OCI-LY1 (cell line): ENCODE measurements around the gene PIGR.

Experiments
- H2AFZ ChIP-seq: fragments of 200-600 bp; sonication (generic), shearing (Covaris generic); 2 replicates; pipeline ENCODE4 v1.6.0; 2014; ENCODE audit warnings: antibody characterized with exemption, mild to moderate bottlenecking, low read length
- H3F3A ChIP-seq: fragments of 200-600 bp; sonication (generic), shearing (Covaris generic); 2 replicates; pipeline ENCODE4 v1.6.0; 2014; ENCODE audit warnings: mild to moderate bottlenecking, antibody characterized with exemption, low read length, moderate library complexity; ENCODE audit not compliant: insufficient read depth
- H3K27ac ChIP-seq: fragments of 200-600 bp; sonication (generic); 2 replicates; pipeline ENCODE4 v1.5.1; 2014; ENCODE audit warnings: low read length, mixed run types, mild to moderate bottlenecking, low read depth; ENCODE audit not compliant: poor library complexity, severe bottlenecking
- H3K27me3 ChIP-seq: fragments of 200-600 bp; sonication (generic); 2 replicates; pipeline ENCODE4 v1.6.0; 2014; ENCODE audit warnings: antibody characterized with exemption, mild to moderate bottlenecking, low read length, moderate library complexity; ENCODE audit not compliant: insufficient read depth
- H3K36me3 ChIP-seq: fragments of 200-600 bp; sonication (generic); 2 replicates; pipeline ENCODE4 v1.6.1; 2014; ENCODE audit warnings: mild to moderate bottlenecking, antibody characterized with exemption, low read length, moderate library complexity, mixed read lengths; ENCODE audit not compliant: insufficient read depth
- H3K4me1 ChIP-seq: fragments of 200-600 bp; sonication (generic); 2 replicates; pipeline ENCODE4 v1.5.1; 2014; ENCODE audit warnings: mild to moderate bottlenecking, low read length, moderate library complexity; ENCODE audit not compliant: insufficient read depth, severe bottlenecking
- H3K4me2 ChIP-seq: fragments of 200-600 bp; sonication (generic), shearing (Covaris generic); 2 replicates; pipeline ENCODE4 v1.6.1; 2014; ENCODE audit warnings: low read length
- H3K4me3 ChIP-seq: fragments of 200-600 bp; sonication (generic); 2 replicates; pipeline ENCODE4 v1.5.1; 2014; ENCODE audit warnings: low read length, low read depth, mild to moderate bottlenecking, mixed read lengths; ENCODE audit not compliant: poor library complexity, severe bottlenecking
- H3K79me2 ChIP-seq: fragments of 200-600 bp; shearing (Covaris generic); 2 replicates; pipeline ENCODE4 v1.6.1; 2016; ENCODE audit warnings: mixed run types, low read length, mixed read lengths; ENCODE audit not compliant: insufficient read depth
- H3K9ac ChIP-seq: fragments of 200-600 bp; sonication (generic), shearing (Covaris generic); 2 replicates; pipeline ENCODE4 v1.6.1; 2014; ENCODE audit warnings: mild to moderate bottlenecking, low read length, mixed read lengths
- H3K9me2 ChIP-seq: fragments of 200-600 bp; sonication (generic), shearing (Covaris generic); 2 replicates; pipeline ENCODE4 v1.6.1; 2014; ENCODE audit warnings: low read depth, mild to moderate bottlenecking, low read length, mixed read lengths
- H3K9me3 ChIP-seq: fragments of 200-600 bp; shearing (Covaris generic); 2 replicates; pipeline ENCODE4 v1.6.1; 2014; ENCODE audit warnings: low read length, mixed read lengths
- H4K20me1 ChIP-seq: fragments of 200-600 bp; sonication (generic), shearing (Covaris generic); 2 replicates; pipeline ENCODE4 v1.6.0; 2016; ENCODE audit warnings: mild to moderate bottlenecking, low read length; ENCODE audit not compliant: insufficient read depth
- CTCF ChIP-seq: fragments of 200-600 bp; sonication (generic), shearing (Covaris generic); IDR thresholded peaks from 2 replicates; pipeline ENCODE4 v1.5.1; 2017; ENCODE audit warnings: mild to moderate bottlenecking, antibody characterized with exemption, low read length, moderate library complexity, mixed read lengths
- EZH2 ChIP-seq: fragments of 200-600 bp; sonication (generic), shearing (Covaris generic); IDR thresholded peaks from 2 replicates; pipeline ENCODE4 v1.8.0; 2017; ENCODE audit warnings: borderline replicate concordance, mixed run types, mild to moderate bottlenecking, antibody characterized with exemption, low read length, moderate library complexity, mixed read lengths

The PIGR gene, protein sequence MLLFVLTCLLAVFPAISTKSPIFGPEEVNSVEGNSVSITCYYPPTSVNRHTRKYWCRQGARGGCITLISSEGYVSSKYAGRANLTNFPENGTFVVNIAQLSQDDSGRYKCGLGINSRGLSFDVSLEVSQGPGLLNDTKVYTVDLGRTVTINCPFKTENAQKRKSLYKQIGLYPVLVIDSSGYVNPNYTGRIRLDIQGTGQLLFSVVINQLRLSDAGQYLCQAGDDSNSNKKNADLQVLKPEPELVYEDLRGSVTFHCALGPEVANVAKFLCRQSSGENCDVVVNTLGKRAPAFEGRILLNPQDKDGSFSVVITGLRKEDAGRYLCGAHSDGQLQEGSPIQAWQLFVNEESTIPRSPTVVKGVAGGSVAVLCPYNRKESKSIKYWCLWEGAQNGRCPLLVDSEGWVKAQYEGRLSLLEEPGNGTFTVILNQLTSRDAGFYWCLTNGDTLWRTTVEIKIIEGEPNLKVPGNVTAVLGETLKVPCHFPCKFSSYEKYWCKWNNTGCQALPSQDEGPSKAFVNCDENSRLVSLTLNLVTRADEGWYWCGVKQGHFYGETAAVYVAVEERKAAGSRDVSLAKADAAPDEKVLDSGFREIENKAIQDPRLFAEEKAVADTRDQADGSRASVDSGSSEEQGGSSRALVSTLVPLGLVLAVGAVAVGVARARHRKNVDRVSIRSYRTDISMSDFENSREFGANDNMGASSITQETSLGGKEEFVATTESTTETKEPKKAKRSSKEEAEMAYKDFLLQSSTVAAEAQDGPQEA

DNA sequence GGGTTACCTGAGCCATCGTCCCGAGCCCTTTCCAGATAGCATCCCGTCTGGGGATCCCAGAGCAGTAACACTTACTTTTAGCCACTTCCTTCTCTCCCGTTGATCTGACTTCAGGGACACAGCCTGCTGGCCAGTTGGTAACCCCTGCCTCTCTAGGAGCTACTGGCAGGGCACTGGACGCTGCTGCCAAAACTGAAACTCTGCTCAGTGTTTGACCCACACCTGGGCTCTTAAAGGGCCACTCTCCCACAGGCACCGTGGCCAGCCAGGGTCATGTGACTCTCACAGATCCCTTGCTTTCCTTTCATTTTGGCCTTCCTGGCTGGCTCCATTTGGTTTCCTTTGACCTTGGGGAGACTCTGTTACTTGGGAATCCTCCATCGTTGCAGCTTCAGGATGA, at the start of gene PIGR:
Gene PIGR, minus strand, starts transcription at position 206 of the 400 bp plus-strand sequence. CDS start 5,935 bp downstream, outside the sequence.
- no peaks in the 10 kb centered on the region for H3K79me2 ChIP-seq
- no peak within 1 kb of the TSS for H3K4me2 ChIP-seq
- no peak within 1 kb of the TSS for H3K4me3 ChIP-seq
- no peaks in the 10 kb centered on the region for H3K36me3 ChIP-seq
- no peaks in the 10 kb centered on the region for H3K9me3 ChIP-seq
- no peak within 1 kb of the TSS for H2AFZ ChIP-seq
- no peak within 1 kb of the TSS for H3K27ac ChIP-seq
- H3F3A ChIP-seq, result no peaks in the 10 kb centered on the region
- TF ChIP-seq EZH2 (no peak), CTCF (no peak)
- H4K20me1 ChIP-seq, result no peaks in the 10 kb centered on the region
- no peaks in the 10 kb centered on the region for H3K9me2 ChIP-seq
- H3K4me1 ChIP-seq, result no peaks in the 10 kb centered on the region
- peaks cover 7% of the 10 kb centered on the region; the same call in 1 of the 2 replicates for H3K27me3 ChIP-seq
- no peak within 1 kb of the TSS for H3K9ac ChIP-seq

DNA sequence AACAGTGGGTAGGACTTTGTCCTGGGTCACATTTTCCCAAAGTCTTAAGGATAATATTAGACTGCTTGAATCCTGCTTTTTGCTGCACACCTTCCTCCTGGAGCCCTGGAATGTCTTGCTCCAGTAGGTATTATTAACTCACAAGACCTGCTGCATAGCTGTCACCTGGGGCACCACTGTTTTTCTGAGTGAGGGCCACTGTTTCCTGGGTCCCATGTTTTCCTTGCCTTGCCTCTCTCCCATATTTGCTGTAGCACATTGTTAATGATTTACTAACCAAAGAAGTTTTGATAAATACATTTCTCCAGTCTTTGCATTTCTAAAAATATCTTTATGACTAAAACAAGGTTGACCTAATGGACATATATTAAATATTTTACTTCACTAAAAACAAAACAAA, 46.5 kb upstream of the PIGR start:
- H4K20me1 ChIP-seq, result no peaks in the 10 kb centered on the region
- no peak overlapping the region for H3K4me2 ChIP-seq
- no peaks in the 10 kb centered on the region for H3K79me2 ChIP-seq
- no peak overlapping the region for H3K4me3 ChIP-seq
- H3K27ac ChIP-seq, result no peak overlapping the region
- no peak overlapping the region for H3K9ac ChIP-seq
- no peaks in the 10 kb centered on the region for H3K9me2 ChIP-seq
- H3F3A ChIP-seq, result no peaks in the 10 kb centered on the region
- no peak overlapping the region for H2AFZ ChIP-seq
- H3K36me3 ChIP-seq, result no peaks in the 10 kb centered on the region
- no peak for TF ChIP-seq EZH2
- no peak for TF ChIP-seq CTCF
- no peaks in the 10 kb centered on the region for H3K9me3 ChIP-seq
- H3K4me1 ChIP-seq, result no peaks in the 10 kb centered on the region
- no peaks in the 10 kb centered on the region for H3K27me3 ChIP-seq

DNA sequence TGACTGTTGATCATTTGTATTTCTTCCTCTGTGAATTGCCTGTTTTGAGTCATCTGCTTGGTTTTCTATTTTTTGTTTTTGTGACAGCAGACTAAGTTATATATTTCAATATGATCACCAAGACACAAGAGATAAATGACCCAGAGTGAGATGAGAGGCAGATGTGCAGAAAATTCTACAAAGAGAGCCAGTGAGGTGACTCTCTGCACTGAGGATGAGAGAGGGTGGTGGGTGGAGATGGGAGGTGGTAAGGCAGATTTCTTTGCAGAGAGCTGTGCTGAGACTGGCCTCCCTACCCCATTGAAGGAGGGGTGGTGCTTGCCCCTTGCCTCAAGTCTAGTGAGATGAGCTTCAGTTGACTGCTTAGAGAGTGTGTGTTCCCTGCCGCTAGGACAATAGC, 41.6 kb upstream of the PIGR start:
- no peaks in the 10 kb centered on the region for H4K20me1 ChIP-seq
- no peaks in the 10 kb centered on the region for H3F3A ChIP-seq
- no peaks in the 10 kb centered on the region; the same call in 1 of the 2 replicates for H3K27me3 ChIP-seq
- H3K4me3 ChIP-seq, result no peak overlapping the region
- no peak for TF ChIP-seq EZH2
- no peak for TF ChIP-seq CTCF
- no peak overlapping the region for H3K4me2 ChIP-seq
- H3K36me3 ChIP-seq, result no peaks in the 10 kb centered on the region
- no peak overlapping the region for H3K9ac ChIP-seq
- no peak overlapping the region for H2AFZ ChIP-seq
- H3K79me2 ChIP-seq, result no peaks in the 10 kb centered on the region
- no peaks in the 10 kb centered on the region for H3K9me3 ChIP-seq
- H3K4me1 ChIP-seq, result no peaks in the 10 kb centered on the region
- H3K27ac ChIP-seq, result no peak overlapping the region
- no peaks in the 10 kb centered on the region for H3K9me2 ChIP-seq
